Measurements from ENCODE around the gene BUD23.
"Not testable (repeated sequence)": the region's sequence is repeated elsewhere in the genome, so short reads cannot be mapped to it uniquely, and the experiment has no call there.

The BUD23 gene

GRCh38 chr7:73668103-73668885, 15.1 kb upstream of the BUD23 start:
- DNase-seq (ENCODE audit: low read depth), result no peak

DNA sequence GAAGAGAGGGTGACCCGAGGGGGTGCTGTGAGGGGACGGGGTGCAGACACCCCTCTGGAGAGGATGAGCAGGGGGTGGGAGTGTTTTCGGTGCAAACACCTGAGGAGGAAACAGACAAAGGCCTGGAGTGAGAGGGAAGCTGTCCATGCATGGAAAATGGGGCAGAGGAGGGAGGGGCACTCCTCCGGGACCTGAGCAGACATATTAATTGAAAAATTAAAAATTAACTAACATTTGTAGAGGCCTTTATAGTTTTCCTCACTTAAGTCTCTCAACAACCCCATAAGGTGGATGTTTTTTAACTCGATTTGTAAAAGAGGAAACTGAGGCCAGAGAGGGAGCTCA, 14.5 kb upstream of the BUD23 start:
- no peak for DNase-seq (ENCODE audit: low read depth)

DNA sequence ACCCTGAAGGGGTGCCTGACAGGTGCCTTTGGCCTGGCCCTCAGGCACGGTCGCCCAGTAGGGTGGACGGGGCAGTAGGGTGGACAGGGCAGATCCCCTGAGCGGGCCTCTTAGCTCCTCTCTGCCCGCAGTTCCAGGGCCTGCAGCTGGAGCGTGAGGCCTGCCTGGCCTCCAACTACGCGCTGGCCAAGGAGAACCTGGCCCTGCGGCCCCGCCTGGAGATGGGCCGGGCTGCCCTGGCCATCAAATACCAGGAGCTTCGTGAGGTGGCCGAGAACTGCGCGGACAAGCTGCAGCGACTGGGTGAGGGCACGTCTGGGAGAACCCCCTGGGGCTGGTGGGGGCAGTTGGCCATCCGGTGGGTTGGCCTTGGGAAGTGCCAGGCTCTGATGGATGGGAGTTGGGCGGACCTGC, 14.1 kb upstream of the BUD23 start:
- no peak for DNase-seq (ENCODE audit: low read depth)

GRCh38 chr7:73669858-73670385, 13.5 kb upstream of the BUD23 start:
- no peak for DNase-seq (ENCODE audit: low read depth)

- DNase-seq (ENCODE audit: low read depth), result no peak
Measured at GRCh38 chr7:73671322-73671661, 12.1 kb upstream of the BUD23 start.

DNA sequence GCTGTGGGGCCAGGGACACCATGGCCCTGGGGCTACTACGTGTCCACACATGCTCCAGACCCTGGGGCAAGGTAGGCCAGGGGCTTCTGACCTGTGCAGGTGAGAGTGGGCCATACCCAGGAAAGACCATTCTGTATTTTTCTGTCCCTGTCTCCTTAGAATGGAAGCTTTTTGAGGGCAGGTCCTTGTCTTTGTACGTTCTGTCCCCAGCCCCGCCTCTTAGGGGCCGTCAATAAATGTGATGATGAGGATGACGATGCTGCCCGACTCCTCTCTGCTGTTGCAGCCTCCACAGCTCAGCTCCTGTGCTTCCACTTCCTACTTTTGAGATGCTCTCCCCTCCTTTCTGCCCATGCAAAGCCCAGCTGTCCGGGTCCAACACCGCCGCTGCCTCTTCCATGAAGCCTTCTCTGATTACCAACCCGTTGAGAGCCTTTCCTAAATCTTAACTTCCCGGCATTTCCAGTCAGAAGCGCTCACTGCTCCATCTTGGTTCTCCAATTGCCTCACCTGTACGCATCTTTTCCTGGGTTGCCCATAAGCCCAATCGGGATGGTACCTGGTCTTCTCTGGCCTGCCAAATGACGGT, 11.4 kb upstream of the BUD23 start:
- no peak for DNase-seq (ENCODE audit: low read depth)

GRCh38 chr7:73674468-73675124, 8.8 kb upstream of the BUD23 start:
- no peak for DNase-seq (ENCODE audit: low read depth)

- DNase-seq (ENCODE audit: low read depth), result not testable (repeated sequence)
Measured at GRCh38 chr7:73676062-73676461, 7.3 kb upstream of the BUD23 start.

GRCh38 chr7:73678862-73679261, 4.5 kb upstream of the BUD23 start:
- DNase-seq (ENCODE audit: low read depth), result no peak

DNA sequence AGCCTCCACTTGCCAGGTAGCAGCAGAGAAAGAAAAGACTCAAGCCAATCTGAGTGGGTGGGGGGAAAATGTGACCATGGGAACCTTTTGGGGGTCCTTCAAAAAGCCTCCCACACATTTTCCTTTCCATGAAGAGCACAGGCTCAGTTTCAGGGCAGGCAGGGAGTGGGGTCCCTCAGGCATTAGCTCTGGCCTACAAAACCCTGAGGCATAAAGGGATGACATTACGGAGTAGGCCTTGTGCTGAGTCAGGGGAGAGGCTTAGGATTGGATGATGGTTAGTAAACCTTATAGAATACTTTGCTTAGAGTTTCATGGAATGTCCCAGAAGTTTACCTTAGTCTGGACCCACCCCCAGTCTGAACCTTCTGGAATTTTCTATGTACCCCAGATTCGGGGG, 3.7 kb upstream of the BUD23 start:
- no peak for DNase-seq (ENCODE audit: low read depth)

- DNase-seq (ENCODE audit: low read depth), result no peak
Measured at GRCh38 chr7:73680501-73680900, 2.9 kb upstream of the BUD23 start.

DNA sequence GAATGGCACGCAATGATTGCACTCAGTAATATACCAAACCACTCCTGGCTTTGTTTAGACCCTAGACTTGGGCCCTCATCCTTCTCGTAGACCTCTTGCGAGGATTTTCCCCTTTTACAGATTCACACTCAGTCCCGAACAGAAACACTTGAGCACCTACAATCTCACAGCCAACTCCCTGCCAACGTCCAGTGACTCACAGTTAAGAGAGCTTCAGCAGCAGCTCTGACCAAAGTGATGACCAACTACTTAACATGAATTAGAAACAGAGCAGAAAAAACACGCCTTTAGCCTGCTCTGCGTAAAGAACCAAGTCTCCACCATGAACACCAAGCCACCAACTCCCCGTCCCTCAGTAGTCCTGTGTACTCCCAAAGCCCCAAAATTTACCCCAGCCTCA, 2.4 kb upstream of the BUD23 start:
- DNase-seq (ENCODE audit: low read depth), result no peak

DNA sequence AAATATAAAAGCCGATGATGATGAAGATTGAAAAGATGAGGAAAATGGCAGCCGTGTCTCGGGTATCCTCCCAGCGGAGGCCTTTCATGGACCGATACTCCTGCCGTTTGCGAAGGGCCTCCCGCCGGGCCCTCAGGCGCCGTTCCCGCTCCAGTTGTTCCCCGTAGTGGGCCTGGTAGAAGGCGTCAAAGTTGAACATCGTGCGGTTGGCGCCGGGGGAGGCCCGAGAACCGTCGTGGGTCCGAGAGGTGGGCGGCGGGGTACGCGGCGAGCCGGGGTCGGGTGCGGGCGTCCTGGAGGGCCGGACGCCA, 697 bp upstream of the BUD23 start:
- DNase-seq (ENCODE audit: low read depth), result no peak

DNA sequence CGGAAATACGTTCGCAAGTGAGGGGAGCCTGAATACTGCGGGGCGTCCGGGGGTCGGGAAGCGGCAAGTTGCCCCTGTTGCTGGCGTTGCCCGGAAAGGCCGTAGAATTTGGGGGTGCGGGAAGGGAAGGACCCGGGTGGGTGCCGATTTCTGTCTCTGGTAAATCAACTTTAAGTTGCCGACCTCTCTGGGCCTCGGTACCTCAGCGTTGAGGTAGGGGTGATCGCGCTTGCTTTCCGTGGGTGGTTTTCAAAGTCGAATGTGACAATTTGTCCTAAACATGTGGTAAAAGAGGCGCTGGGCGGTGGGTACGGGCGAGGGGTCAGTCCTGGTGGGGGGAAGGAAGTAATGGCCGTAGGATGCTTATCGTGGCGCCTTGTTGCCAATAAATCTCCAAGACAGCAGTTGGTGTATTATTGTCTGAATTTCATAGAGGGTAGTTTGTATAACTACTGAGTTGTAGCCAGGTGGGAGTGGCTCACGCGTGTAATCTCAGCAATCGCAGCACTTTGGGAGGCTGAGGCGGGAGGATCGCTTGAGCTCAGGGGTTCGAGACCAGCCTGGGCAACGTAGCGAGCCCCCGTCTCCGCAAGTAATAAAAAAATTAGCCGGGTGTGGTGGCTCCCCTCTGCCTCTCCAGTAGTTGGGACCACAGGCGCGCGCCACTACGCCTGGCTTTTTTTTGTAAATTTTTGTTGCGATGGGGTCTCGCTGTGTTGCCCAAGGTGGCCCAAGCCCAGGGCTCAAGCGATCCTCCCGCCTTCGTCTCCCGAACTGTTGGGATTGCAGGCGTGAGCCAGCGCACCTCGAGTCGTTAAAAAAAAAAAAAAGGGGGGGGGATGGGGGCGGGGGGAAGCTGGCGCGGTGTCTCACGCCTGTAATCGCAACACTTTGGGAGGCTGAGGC, 644 bp downstream of the BUD23 start:
- DNase-seq (ENCODE audit: low read depth), result no peak

DNA sequence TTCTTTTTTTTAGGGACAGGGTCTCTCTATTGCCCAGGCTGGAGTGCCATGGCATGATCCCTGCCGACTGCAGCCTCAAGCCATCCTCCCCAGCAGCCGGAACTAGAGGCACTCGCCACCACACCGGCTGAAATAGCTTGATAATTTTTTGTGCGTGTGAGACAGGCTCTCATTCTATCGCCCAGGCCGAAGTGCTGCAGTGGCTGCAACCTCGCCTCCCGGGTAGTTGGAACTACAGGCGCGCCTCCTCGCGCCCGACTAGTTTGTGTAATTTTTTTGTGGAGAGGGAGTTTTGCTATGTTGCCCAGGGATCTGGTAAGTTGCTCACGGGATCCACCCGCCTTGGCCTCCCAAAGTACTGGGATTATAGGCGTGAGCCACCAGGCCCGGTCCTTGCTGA, 1.9 kb downstream of the BUD23 start:
- no peak for DNase-seq (ENCODE audit: low read depth)

- no peak for DNase-seq (ENCODE audit: low read depth)
Measured at GRCh38 chr7:73688288-73688687, 4.9 kb downstream of the BUD23 start.

- no peak for DNase-seq (ENCODE audit: low read depth)
Measured at GRCh38 chr7:73690646-73691045, 7.2 kb downstream of the BUD23 start.

- DNase-seq (ENCODE audit: low read depth), result no peak
Measured at GRCh38 chr7:73696372-73696771, 13.0 kb downstream of the BUD23 start.

DNA sequence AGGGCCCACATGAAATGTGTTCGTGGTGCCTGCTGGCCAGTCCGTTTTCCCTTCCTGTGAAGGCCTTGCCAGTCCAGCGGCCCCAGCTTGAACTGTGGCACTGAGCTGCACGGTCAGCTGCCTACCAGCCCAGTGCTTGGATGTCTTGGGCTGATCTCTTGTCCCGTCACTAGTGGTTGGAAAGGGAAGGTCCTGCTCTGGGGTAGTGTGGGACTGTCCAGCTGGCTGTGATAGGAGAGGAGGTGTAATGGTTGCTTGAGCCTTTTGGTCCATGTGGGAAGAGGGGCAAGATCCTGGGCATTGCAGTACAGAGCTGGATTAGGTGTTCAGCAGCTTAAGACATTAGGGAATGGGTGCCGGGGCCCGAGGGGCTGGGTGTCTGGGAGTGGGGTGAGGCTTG, 15.0 kb downstream of the BUD23 start:
- DNase-seq (ENCODE audit: low read depth), result no peak

DNA sequence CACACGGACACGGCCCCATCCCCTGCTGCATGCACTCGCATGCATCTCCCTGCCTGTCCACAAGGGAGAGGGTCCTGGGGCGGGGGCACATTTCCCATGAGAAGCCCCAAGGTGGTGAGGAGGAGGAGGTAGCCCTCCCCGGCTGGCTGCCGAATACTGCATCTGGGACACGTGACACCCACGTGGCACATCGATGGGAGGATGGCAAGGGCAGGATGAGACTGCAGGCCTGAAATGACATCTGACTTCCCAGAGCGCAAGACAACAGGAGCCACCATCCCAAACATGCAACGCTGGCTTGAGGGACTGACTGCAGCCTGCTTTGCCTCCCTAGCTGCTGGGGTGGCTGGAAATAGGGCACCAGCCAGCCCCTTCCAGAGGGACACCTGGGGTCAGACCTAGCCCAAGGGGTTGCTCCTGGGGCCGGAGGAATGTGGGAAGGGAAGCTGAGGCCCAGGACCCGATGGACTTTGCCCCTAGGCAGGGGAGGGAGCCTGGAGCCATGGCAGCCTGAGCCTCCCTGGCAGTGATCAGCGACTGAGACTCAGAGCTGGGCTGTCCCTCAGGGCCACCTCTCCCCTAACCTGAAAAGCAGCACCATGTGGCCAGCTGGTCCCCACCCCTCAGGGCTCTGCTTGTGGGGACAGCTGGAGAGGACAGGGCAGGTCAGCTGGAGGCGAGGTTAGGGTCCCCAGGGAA, 16.1 kb downstream of the BUD23 start:
- DNase-seq (ENCODE audit: low read depth), result no peak

DNA sequence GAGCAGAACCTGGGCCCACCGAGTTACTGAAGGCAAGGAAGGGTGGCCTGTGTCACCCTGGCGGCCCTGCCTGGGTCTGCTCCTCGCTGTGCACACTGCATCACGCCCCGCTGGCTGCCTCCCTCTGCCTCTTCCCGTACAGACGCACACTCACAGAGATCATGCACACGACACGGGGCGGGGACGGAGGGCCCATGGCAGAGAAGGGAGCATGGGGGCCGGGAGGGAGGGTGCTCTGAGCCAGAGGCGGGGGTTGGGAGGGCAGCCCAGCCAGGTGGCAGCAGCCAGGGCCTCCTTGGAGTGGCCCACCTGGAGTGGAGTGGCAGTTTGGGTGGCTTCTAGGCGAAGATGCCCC, 16.6 kb downstream of the BUD23 start:
- DNase-seq (ENCODE audit: low read depth), result no peak

GRCh38 chr7:73700581-73701134, 17.3 kb downstream of the BUD23 start:
- no peak for DNase-seq (ENCODE audit: low read depth)

Measured in activated T-cell treated with anti-CD3 and anti-CD28 coated beads for 1 hour (primary cell).